GM19397 (cell line): ENCODE measurements around the gene MAP3K13.
"Not testable (repeated sequence)": the region's sequence is repeated elsewhere in the genome, so short reads cannot be mapped to it uniquely, and the experiment has no call there.

ENCODE experiments used
- ATAC-seq: cut with Tn5 transposase; IDR thresholded peaks from one replicate; pipeline ENCODE4 v1.9.1; 2021; ENCODE audit warnings: mild to moderate bottlenecking, moderate library complexity; ENCODE audit not compliant: unreplicated experiment

The MAP3K13 gene

GRCh38 chr3:185439745-185440466, 77.0 kb downstream of the MAP3K13 start:
- ATAC-seq, result no peak

- ATAC-seq, result no peak
Measured at GRCh38 chr3:185442031-185442430, 79.1 kb downstream of the MAP3K13 start.

- ATAC-seq, result no peak
Measured at GRCh38 chr3:185444329-185444728, 81.4 kb downstream of the MAP3K13 start.

- ATAC-seq, result no peak
Measured at GRCh38 chr3:185448107-185448506, 85.2 kb downstream of the MAP3K13 start.

GRCh38 chr3:185451432-185451831, 88.5 kb downstream of the MAP3K13 start:
- not testable (repeated sequence) for ATAC-seq

GRCh38 chr3:185457376-185457775, 94.4 kb downstream of the MAP3K13 start:
- ATAC-seq, result no peak

DNA sequence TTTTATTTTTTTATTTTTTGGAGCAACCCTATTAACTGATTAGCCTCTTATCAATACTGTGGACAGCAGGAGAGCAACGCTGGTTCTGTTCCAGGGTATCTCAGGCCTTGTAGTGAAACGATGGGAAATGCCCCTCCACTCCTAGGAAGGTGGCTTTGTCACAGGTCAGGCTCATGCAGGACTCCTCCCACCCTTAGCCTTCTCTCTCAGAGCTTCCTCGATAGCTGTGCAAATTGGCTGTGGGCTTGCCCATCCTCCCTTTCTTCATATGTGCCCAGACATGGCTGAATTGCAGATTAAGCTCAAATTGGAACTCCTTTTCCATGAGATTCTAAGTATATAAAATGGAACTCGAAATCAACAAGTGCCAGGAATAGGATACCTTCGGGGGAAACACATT, 97.4 kb downstream of the MAP3K13 start:
- ATAC-seq, result no peak

- no peak for ATAC-seq
Measured at GRCh38 chr3:185460719-185461350, 97.9 kb downstream of the MAP3K13 start.

GRCh38 chr3:185465471-185465870, 102.5 kb downstream of the MAP3K13 start:
- no peak for ATAC-seq

DNA sequence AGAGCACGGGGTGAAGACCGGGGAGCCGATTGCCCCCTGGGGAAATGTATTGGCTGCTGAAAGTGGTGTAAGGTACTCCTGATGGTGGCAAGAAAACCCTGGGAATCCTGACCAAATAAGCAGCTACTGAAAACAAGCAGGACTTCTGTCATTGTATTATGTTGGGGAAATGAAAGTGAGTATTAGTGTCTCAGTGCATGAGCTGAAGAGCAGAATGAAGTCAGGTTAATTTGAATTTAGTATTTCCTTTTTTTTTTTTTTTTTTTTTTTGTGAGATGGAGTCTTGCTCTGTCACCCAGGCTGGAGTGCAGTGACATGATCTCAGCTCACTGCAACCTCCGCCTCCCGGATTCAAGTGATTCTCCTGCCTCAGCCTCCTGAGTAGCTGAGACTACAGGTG, 103.2 kb downstream of the MAP3K13 start:
- not testable (repeated sequence) for ATAC-seq

DNA sequence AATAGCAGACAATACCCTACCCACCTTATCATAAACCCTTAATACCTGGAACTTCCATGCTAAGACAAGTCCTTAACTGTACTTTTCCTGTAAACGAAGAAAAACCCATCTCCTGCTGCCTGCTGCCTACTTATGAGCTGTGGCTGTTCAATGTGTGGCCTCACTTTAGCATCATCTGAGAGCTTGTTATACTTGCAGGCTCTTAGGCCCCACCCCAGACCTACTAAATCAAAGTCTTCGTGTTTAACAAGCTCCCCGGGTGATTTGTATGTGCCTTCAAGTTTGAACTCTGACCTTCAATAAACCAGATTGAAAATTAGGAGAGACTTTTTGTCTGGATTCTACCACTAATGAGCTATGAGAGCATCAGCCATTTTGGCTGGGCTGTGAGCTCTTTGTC, 106.6 kb downstream of the MAP3K13 start:
- no peak for ATAC-seq

DNA sequence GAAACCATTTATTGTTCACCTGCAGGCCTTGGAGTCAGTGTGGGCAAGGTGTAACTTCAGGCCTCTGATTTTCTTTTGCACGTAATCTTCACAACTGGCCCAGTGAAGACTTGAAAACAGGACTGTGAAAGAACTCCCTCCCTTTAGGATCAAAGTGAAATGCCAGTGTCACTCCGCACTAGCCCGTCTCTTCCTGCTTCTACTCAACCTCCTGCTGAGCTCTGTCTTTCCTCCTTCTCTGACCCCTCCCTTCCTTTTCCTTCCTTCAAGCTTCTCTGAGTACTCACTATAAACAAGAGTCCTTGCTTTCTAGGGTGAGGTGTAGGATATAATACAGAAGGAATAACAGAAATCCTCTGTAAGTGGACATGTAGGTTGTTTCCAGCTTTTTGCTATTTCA, 107.4 kb downstream of the MAP3K13 start:
- ATAC-seq, result no peak

DNA sequence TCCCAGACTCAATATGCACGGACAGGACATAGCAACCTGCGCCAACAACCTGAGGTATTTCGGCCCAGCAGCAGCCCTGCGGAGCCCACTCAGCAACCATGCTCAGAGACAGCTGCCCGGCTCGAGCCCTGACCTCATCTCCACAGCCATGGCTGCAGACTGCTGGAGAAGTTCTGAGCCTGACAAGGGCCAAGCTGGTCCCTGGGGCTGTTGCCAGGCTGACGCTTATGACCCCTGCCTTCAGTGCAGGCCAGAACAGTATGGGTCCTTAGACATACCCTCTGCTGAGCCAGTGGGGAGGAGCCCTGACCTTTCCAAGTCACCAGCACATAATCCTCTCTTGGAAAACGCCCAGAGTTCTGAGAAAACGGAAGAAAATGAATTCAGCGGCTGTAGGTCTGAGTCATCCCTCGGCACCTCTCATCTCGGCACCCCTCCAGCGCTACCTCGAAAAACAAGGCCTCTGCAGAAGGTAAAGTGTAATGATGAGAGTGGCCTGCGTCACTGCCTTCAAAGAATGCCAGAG, 110.4 kb downstream of the MAP3K13 start:
- ATAC-seq, result no peak

DNA sequence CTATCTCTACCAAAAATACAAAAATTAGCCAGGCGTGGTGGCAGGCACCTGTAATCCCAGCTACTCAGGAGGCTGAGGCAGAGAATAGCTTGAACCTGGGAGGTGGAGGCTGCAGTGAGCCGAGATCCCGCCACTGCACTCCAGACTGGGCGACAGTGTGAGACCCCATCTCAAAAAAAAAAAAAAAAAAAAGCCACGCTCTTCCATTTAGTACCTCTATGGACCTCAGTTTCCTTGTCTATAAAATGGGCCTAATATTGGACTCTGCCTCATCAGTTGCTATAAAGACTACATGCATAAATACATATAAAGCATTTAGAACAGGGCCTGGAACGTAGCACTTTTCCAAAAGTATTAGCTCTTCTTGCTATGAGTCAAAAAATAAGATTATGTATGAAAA, 112.0 kb downstream of the MAP3K13 start:
- not testable (repeated sequence) for ATAC-seq

- no peak for ATAC-seq
Measured at GRCh38 chr3:185477316-185477715, 114.4 kb downstream of the MAP3K13 start.

DNA sequence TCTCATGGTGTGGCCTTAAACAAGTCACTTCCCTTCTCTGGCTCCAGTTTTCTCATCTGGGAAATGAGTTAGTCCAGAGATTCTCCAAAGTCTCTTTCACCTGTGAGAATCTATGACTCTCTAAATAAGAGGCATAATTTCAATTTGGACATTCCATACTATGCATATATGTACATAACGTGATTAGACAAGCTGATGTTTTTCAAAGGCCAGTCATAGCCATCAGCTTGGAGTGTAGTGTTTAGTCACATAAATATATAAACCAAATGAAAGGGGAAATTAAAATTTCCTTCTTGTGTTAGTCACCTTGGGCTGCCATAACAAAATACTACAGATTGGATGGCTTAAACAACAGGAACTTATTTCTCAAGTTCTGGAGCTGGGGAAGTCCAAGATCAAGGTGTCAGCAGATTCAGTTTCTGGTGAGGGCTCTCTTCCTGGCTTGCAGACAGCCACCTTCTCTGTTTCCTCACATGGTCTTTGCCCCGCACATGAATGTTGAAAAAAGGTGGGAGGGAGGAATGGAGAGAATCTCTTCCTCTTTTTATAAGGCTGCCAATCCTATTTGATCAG, 116.5 kb downstream of the MAP3K13 start:
- ATAC-seq, result no peak

DNA sequence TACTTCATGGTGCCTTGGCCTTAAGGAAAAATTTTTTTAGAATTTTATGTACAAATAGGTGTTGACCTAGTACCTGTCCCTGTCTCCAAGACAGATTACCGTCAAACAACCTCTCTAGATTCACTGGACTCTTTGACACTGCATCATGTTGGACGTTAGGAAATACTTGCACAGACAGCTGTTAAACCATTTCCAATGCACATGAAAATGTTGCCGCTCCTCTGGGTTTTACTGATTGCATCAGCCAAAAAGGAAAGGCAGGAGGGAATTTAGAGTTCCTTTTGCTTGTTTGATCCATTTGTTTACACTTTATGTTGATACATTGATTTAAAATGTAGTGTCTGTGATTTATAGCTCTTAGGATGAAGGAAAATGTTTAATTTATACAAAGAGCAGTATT, 121.4 kb downstream of the MAP3K13 start:
- no peak for ATAC-seq

DNA sequence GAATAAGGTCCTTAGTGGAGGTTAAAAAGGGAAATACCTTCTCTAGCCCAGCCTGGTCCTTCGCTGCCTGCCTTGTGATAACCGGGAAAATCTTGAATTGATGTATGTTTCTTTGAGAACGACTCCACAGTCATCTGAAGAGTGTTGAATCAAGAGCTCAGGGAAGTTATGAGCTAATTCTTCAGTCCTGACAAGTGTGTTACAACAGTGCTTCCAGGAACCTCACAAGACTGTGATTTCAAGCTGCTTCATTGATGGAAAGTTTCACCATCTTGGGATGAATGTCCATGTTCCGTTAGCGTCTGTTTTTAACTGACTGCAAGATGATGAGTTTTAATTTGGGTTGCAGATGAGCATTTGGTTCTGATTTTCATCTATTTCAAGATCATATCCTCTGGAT, 123.5 kb downstream of the MAP3K13 start:
- no peak for ATAC-seq

DNA sequence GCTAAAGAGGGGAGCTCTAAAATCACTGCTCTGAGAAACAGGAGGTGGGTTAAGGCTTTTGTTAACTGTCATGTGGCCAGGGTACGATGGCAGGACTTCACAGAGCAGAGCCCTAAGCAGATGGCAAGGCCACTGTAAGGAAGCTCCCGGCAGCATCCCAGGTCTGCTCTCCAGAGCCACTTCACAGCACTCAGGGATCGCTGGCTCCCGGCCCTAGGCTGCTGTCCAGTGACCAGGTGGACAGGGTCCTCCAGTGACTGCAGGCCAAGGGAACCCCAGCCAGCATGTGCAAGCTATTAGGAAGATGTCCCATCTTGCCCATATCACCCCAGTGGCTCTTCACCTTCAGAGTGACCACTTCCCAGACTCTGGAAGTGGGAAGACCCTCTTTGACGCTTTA, 125.5 kb downstream of the MAP3K13 start:
- no peak for ATAC-seq

DNA sequence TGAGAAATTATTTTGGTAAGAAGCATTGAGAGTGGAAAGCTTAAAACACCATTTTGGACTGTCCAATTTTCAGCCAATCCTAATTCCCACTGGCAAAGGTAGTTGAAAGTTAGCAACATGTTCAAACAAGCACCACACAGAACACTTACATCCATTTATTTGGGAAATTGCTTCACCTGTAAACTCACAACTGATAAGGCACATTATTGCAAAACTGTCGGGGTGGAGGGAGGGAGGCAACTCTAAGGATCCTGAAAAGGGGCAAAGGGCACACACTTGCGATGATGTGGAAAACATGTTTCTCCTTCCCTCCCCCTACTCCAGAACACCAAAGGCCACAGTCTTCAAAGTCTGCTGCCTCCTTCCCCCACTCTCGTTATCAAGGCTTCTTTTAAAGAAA, 126.5 kb downstream of the MAP3K13 start:
- no peak for ATAC-seq

GRCh38 chr3:185490241-185490640, 127.3 kb downstream of the MAP3K13 start:
- no peak for ATAC-seq
